RWPE2 (cell line): ENCODE results near the gene NKIRAS1.
A peak's percentile ranks its signal among the peaks of the same experiment; 100 is the strongest.
"Not testable (repeated sequence)": the region's sequence is repeated elsewhere in the genome, so short reads cannot be mapped to it uniquely, and the experiment has no call there.

Experiments
- ATAC-seq: fragments of 200-7000 bp; cut with Tn5 transposase; 3 replicates; pipeline ENCODE4 v1.9.1; 2021; ENCODE audit warnings: low read depth
- DNase-seq: peaks from one replicate; pipeline ENCODE4 v3.0.0-alpha.2; 2020; ENCODE audit warnings: low spot score
- H3K27ac ChIP-seq: fragments of 450-650 bp; 2 replicates; pipeline ENCODE4 v1.5.1; 2017; ENCODE audit warnings: mild to moderate bottlenecking; ENCODE audit not compliant: poor library complexity, severe bottlenecking
- H3K27me3 ChIP-seq: fragments of 250-450 bp; sonication (Bioruptor Pico); 2 replicates; pipeline ENCODE4 v1.5.1; 2021; ENCODE audit warnings: mild to moderate bottlenecking, moderate library complexity; ENCODE audit not compliant: insufficient read depth, poor library complexity, severe bottlenecking
- H3K36me3 ChIP-seq: fragments of 250-450 bp; sonication (Bioruptor Pico); 2 replicates; pipeline ENCODE4 v1.5.1; 2020; ENCODE audit warnings: low read depth, mild to moderate bottlenecking, moderate library complexity
- H3K4me1 ChIP-seq: fragments of 250-450 bp; sonication (Bioruptor Pico); 2 replicates; pipeline ENCODE4 v1.5.1; 2021; ENCODE audit warnings: mild to moderate bottlenecking, moderate library complexity; ENCODE audit not compliant: insufficient read depth, poor library complexity, severe bottlenecking
- H3K4me3 ChIP-seq: fragments of 250-450 bp; sonication (Bioruptor Pico); 2 replicates; pipeline ENCODE4 v1.5.1; 2021; ENCODE audit warnings: mild to moderate bottlenecking, moderate library complexity; ENCODE audit not compliant: severe bottlenecking
- H3K9me3 ChIP-seq: fragments of 250-450 bp; sonication (Bioruptor Pico); 2 replicates; pipeline ENCODE4 v1.5.1; 2021; ENCODE audit warnings: mild to moderate bottlenecking, moderate library complexity; ENCODE audit not compliant: severe bottlenecking
- CTCF ChIP-seq: fragments of 450-650 bp; IDR thresholded peaks from one replicate; pipeline ENCODE4 v1.5.1; 2017; ENCODE audit warnings: mild to moderate bottlenecking, moderate library complexity; ENCODE audit not compliant: poor library complexity, severe bottlenecking

Gene NKIRAS1

GRCh38 chr3:23874359-23875112 is 42.3 kb downstream of the NKIRAS1 start:
- H3K27ac ChIP-seq: no peak overlapping the region
- TF ChIP-seq CTCF: no peak
- no peaks in the 10 kb centered on the region for H3K9me3 ChIP-seq
- DNase-seq (no peak), ATAC-seq (peak; percentile 51)
- H3K4me1 ChIP-seq: peaks cover 29% of the 10 kb centered on the region
- H3K4me3 ChIP-seq: no peak overlapping the region
- H3K27me3 ChIP-seq: no peaks in the 10 kb centered on the region
- no peaks in the 10 kb centered on the region for H3K36me3 ChIP-seq

GRCh38 chr3:23873941-23874340 is 42.8 kb downstream of the NKIRAS1 start:
- Histone ChIP-seq H3K36me3 (no peaks in the 10 kb centered on the region), H3K27me3 (no peaks in the 10 kb centered on the region), H3K27ac (no peak overlapping the region), H3K4me1 (peaks cover 29% of the 10 kb centered on the region), H3K9me3 (no peaks in the 10 kb centered on the region), H3K4me3 (no peak overlapping the region)
- TF ChIP-seq CTCF: no peak
- ATAC-seq (peak; percentile 15; the same call in 1 of the 3 replicates), DNase-seq (no peak)

GRCh38 chr3:23872330-23872729 is 44.5 kb downstream of the NKIRAS1 start:
- no peak overlapping the region for H3K4me3 ChIP-seq
- no peak for DNase-seq
- TF ChIP-seq CTCF: no peak

GRCh38 chr3:23871361-23871760 is 45.4 kb downstream of the NKIRAS1 start:
- H3K27me3 ChIP-seq, H3K36me3 ChIP-seq, H3K9me3 ChIP-seq, ATAC-seq, DNase-seq, H3K4me3 ChIP-seq, H3K27ac ChIP-seq: not testable (repeated sequence)
- H3K4me1 ChIP-seq: peaks cover 13% of the 10 kb centered on the region

More at GRCh38 chr3:23872330-23872729, 44.5 kb downstream of the NKIRAS1 start:
- no peak for ATAC-seq
- Histone ChIP-seq H3K4me1 (peaks cover 22% of the 10 kb centered on the region), H3K27ac (no peak overlapping the region), H3K9me3 (no peaks in the 10 kb centered on the region), H3K27me3 (no peaks in the 10 kb centered on the region), H3K36me3 (no peaks in the 10 kb centered on the region)

GRCh38 chr3:23870663-23871043 is 46.1 kb downstream of the NKIRAS1 start:
- not testable (repeated sequence) for ATAC-seq, H3K27ac ChIP-seq

More at GRCh38 chr3:23870663-23871043, 46.1 kb downstream of the NKIRAS1 start:
- not testable (repeated sequence) for DNase-seq, H3K4me3 ChIP-seq, H3K27me3 ChIP-seq, H3K36me3 ChIP-seq, H3K9me3 ChIP-seq
- peaks cover 13% of the 10 kb centered on the region for H3K4me1 ChIP-seq
